Mesenchymal stem cell (in vitro differentiated cells and primary cell): ENCODE data around the gene ANO4.

Source experiments
- DNase-seq: peaks from one replicate; pipeline ENCODE4 v3.0.0-alpha.2; 2013
- H2AFZ ChIP-seq: one replicate; pipeline ENCODE4 v1.6.1; 2013; ENCODE audit warnings: low read depth, mild to moderate bottlenecking, control low read depth, inconsistent platforms, low read length, moderate library complexity
- H2AK5ac ChIP-seq: 2 replicates; pipeline ENCODE4 v1.6.1; 2013; ENCODE audit warnings: low read length, moderate library complexity, mild to moderate bottlenecking, inconsistent platforms; ENCODE audit not compliant: severe bottlenecking
- H2BK120ac ChIP-seq: one replicate; pipeline ENCODE4 v1.6.1; 2013; ENCODE audit warnings: low read depth, mild to moderate bottlenecking, inconsistent platforms, low read length, moderate library complexity
- H2BK12ac ChIP-seq, 2 experiments: one replicate each; pipeline ENCODE4 v1.6.1; 2013; ENCODE audit warnings: inconsistent platforms in 2 of 2, low read length in 2 of 2, mild to moderate bottlenecking in 2 of 2, moderate library complexity in 2 of 2, control low read depth in 1 of 2
- H2BK15ac ChIP-seq: one replicate; pipeline ENCODE4 v1.6.1; 2013; ENCODE audit warnings: mild to moderate bottlenecking, low read depth, inconsistent platforms; ENCODE audit not compliant: poor library complexity, severe bottlenecking
- H2BK5ac ChIP-seq: 2 replicates; pipeline ENCODE4 v1.6.1; 2013; ENCODE audit warnings: low read depth, mild to moderate bottlenecking, low read length, control low read depth, inconsistent platforms; ENCODE audit not compliant: poor library complexity, severe bottlenecking
- H3K14ac ChIP-seq, 2 experiments: one replicate each; pipeline ENCODE4 v1.6.1; 2013; ENCODE audit warnings: inconsistent platforms in 2 of 2, low read length in 2 of 2, control low read depth in 1 of 2, mild to moderate bottlenecking in 1 of 2, moderate library complexity in 1 of 2
- H3K18ac ChIP-seq, 2 experiments: one replicate each; pipeline ENCODE4 v1.6.1; 2013; ENCODE audit warnings: inconsistent platforms in 2 of 2, low read length in 2 of 2, control low read depth in 1 of 2, low read depth in 1 of 2, mild to moderate bottlenecking in 1 of 2
- H3K23ac ChIP-seq, 2 experiments: one replicate each; pipeline ENCODE4 v1.6.1; 2013; ENCODE audit warnings: inconsistent platforms in 2 of 2, low read length in 2 of 2, mild to moderate bottlenecking in 2 of 2, moderate library complexity in 2 of 2, control low read depth in 1 of 2
- H3K27ac ChIP-seq: 2 replicates; pipeline ENCODE4 v1.5.1; 2013; ENCODE audit warnings: mild to moderate bottlenecking, moderate library complexity, low read length, control low read depth, inconsistent platforms; ENCODE audit not compliant: poor library complexity, severe bottlenecking
- H3K27me3 ChIP-seq, 2 experiments: 2 replicates each; pipeline versions ENCODE4 v1.6.1 to v1.7.0; 2013; ENCODE audit warnings: low read length in 2 of 2, mild to moderate bottlenecking in 2 of 2, moderate library complexity in 2 of 2, control low read depth in 1 of 2, inconsistent platforms in 1 of 2; ENCODE audit not compliant: control insufficient read depth in 1 of 2, insufficient read depth in 1 of 2
- H3K36me3 ChIP-seq, 2 experiments: 2 replicates each; pipeline versions ENCODE4 v1.6.1 to v1.7.0; 2013; ENCODE audit warnings: low read length in 2 of 2, control low read depth in 1 of 2, inconsistent platforms in 1 of 2, low read depth in 1 of 2, mild to moderate bottlenecking in 1 of 2; ENCODE audit not compliant: insufficient read depth in 2 of 2, control insufficient read depth in 1 of 2
- H3K4ac ChIP-seq, 2 experiments: one replicate each; pipeline ENCODE4 v1.6.1; 2013; ENCODE audit warnings: inconsistent platforms in 2 of 2, low read length in 2 of 2, mild to moderate bottlenecking in 2 of 2, moderate library complexity in 2 of 2, control low read depth in 1 of 2, low read depth in 1 of 2
- H3K4me1 ChIP-seq: 2 replicates; pipeline ENCODE4 v1.6.1; 2013; ENCODE audit warnings: low read depth, low read length, control low read depth; ENCODE audit not compliant: control insufficient read depth, insufficient read depth
- H3K4me2 ChIP-seq: 2 replicates; pipeline ENCODE4 v1.6.1; 2013; ENCODE audit warnings: low read length, mild to moderate bottlenecking, inconsistent platforms; ENCODE audit not compliant: poor library complexity, severe bottlenecking
- H3K4me3 ChIP-seq, 2 experiments: 2 replicates each; pipeline versions ENCODE4 v1.5.1 to v1.7.0; 2013; ENCODE audit warnings: low read length in 2 of 2, mild to moderate bottlenecking in 2 of 2, control low read depth in 1 of 2, low read depth in 1 of 2; ENCODE audit not compliant: insufficient read depth in 1 of 2
- H3K79me1 ChIP-seq: replicated peaks from 2 replicates; pipeline ENCODE4 v1.6.1; 2013; ENCODE audit warnings: mild to moderate bottlenecking, control low read depth, low read length, inconsistent platforms; ENCODE audit not compliant: poor library complexity, severe bottlenecking
- H3K9ac ChIP-seq: 2 replicates; pipeline ENCODE4 v1.7.0; 2013; ENCODE audit warnings: mild to moderate bottlenecking, low read length, moderate library complexity
- H3K9me3 ChIP-seq: 2 replicates; pipeline ENCODE4 v1.7.0; 2013; ENCODE audit warnings: mild to moderate bottlenecking, low read length; ENCODE audit not compliant: control insufficient read depth
- H4K8ac ChIP-seq: one replicate; pipeline ENCODE4 v1.6.1; 2013; ENCODE audit warnings: inconsistent platforms, mild to moderate bottlenecking, low read length, moderate library complexity
- H4K91ac ChIP-seq: one replicate; pipeline ENCODE4 v1.6.1; 2013; ENCODE audit warnings: mild to moderate bottlenecking, low read length, inconsistent platforms
- WGBS: methylation state at CpG from one replicate; pipeline ENCODE4 v1.1.7; 2013; ENCODE audit warnings: mixed read lengths; 5-methylcytosine and 5-hydroxymethylcytosine counted together

The ANO4 gene

DNA sequence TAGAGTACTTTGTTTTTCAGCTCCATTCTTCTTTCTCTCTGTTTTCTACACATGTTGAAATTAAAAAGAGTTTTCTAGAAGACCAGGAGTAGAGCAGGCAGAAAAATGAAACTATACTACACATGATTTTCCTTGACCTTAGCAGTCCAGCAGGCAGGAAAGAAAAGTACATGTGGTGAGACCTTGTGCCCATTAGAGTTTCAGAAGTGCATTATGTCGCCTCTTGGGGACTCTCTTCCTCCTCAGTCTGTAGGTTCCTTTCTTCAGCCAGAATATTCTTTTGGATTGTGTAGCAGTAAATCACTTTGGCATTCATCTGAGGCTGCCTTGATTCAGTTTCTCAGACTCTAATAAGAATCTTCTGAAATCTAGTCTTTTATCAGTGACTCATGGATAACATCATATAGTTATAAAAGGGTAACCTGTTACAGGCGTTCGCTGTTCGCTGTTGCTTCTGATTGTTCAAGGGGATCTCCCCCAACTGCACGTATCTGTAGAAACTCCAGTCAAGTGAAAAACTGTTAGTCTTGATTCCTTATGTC, 161.8 kb downstream of the ANO4 start:
- H2BK15ac ChIP-seq, result no peak overlapping the region
- no peak overlapping the region for H2AK5ac ChIP-seq
- no peak overlapping the region for H2AFZ ChIP-seq
- no peaks in the 10 kb centered on the region for H3K27me3 ChIP-seq
- peaks cover 7% of the 10 kb centered on the region for H3K4me1 ChIP-seq
- H3K9me3 ChIP-seq, result no peaks in the 10 kb centered on the region
- H3K14ac ChIP-seq, result no peak overlapping the region
- no peak overlapping the region for H3K18ac ChIP-seq
- no peak overlapping the region for H3K4me3 ChIP-seq
- peak; percentile 15 for DNase-seq
- no peak overlapping the region for H2BK120ac ChIP-seq
- H2BK12ac ChIP-seq, result no peak overlapping the region
- H3K4ac ChIP-seq, result no peak overlapping the region
- H3K79me1 ChIP-seq, result no peaks in the 10 kb centered on the region
- no peak overlapping the region for H3K4me2 ChIP-seq
- 92% methylated on average over 4 of the region's 5 CpGs for WGBS
- H3K36me3 ChIP-seq, result no peaks in the 10 kb centered on the region
- H2BK5ac ChIP-seq, result no peak overlapping the region
- H3K9ac ChIP-seq, result no peak overlapping the region
- no peak overlapping the region for H4K91ac ChIP-seq
- H3K23ac ChIP-seq, result peak overlapping the region in 1 of 2 experiments; percentile 62
- no peak overlapping the region for H4K8ac ChIP-seq
- no peak overlapping the region for H3K27ac ChIP-seq

DNA sequence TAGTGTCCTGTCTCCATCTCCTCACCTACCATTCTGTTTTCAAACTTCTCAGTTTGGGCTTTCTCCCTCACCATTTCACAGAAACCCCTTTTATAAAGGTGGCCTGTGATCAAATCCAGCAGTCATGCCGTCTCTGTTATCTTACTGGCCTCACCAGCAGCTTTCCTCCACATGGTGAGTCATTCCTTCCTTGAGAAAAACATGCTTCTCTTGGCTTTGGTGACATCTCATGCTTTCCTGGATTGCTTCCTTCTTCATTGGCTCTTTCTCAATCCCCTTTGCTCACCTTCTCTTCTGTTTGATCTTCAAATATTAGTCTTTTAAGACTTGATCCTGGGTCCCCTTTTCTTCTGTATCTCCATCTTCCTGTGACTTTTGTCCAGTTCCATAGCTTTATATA, 164.9 kb downstream of the ANO4 start:
- Histone ChIP-seq H3K79me1 (no peaks in the 10 kb centered on the region), H2BK15ac (no peak overlapping the region), H3K4me2 (no peak overlapping the region), H3K9ac (no peak overlapping the region), H3K4ac (no peak overlapping the region), H3K27ac (no peak overlapping the region), H3K14ac (no peak overlapping the region), H3K4me1 (peaks cover 7% of the 10 kb centered on the region), H3K18ac (no peak overlapping the region), H2AK5ac (no peak overlapping the region), H3K9me3 (no peaks in the 10 kb centered on the region), H3K23ac (no peak overlapping the region), H2BK5ac (no peak overlapping the region), H2BK12ac (no peak overlapping the region), H3K36me3 (no peaks in the 10 kb centered on the region), H3K4me3 (no peak overlapping the region), H4K8ac (no peak overlapping the region), H2AFZ (no peak overlapping the region), H2BK120ac (no peak overlapping the region), H3K27me3 (no peaks in the 10 kb centered on the region), H4K91ac (no peak overlapping the region)
- DNase-seq, result peak; percentile 75
- 9% methylated on average over 1 of the region's 1 CpG for WGBS

DNA sequence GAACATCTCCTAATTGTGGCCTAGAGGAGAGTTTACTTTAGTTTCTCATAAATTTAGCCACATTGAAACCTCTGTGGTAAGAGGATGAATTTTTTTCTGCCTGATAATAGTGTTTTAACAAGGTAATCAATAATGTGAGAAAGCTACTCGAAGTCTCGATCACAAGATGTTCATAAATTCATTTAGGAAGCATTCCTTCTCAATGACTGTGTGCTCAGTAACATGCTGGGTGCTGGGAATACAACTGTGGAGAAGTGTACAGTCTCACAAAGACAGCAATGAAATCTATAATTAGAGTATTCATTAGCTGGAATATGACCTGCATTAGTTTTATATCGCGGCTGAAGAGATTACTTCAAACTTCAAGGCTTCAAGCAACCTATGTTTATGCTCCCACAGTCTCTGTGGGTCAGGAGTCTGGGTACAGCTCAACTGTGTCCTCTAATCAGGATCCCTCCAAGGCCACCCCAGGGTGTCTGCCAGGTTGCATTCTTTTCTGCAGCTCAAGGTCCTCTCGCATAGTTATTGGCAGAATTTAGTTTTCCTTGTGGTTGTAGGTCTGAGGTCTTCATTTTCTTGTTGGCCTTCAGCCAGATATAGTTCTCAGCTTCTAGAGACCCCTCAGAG, 167.6 kb downstream of the ANO4 start:
- H3K9ac ChIP-seq, result no peak overlapping the region
- no peaks in the 10 kb centered on the region for H3K36me3 ChIP-seq
- no peak overlapping the region for H4K91ac ChIP-seq
- no peak overlapping the region for H2AK5ac ChIP-seq
- peak; percentile 22 for DNase-seq
- no peak overlapping the region for H2BK15ac ChIP-seq
- no peak overlapping the region for H3K27ac ChIP-seq
- no peak overlapping the region for H3K4me2 ChIP-seq
- H3K4me1 ChIP-seq, result no peaks in the 10 kb centered on the region
- 84% methylated on average over 4 of the region's 5 CpGs for WGBS
- H2BK120ac ChIP-seq, result no peak overlapping the region
- no peaks in the 10 kb centered on the region for H3K79me1 ChIP-seq
- H4K8ac ChIP-seq, result peak overlapping the region; percentile 55
- no peak overlapping the region for H2AFZ ChIP-seq
- no peak overlapping the region for H3K23ac ChIP-seq
- no peak overlapping the region for H3K14ac ChIP-seq
- no peaks in the 10 kb centered on the region for H3K9me3 ChIP-seq
- H3K27me3 ChIP-seq, result no peaks in the 10 kb centered on the region
- H3K4ac ChIP-seq, result no peak overlapping the region
- H3K18ac ChIP-seq, result no peak overlapping the region
- no peak overlapping the region for H3K4me3 ChIP-seq
- H2BK5ac ChIP-seq, result no peak overlapping the region
- H2BK12ac ChIP-seq, result no peak overlapping the region

DNA sequence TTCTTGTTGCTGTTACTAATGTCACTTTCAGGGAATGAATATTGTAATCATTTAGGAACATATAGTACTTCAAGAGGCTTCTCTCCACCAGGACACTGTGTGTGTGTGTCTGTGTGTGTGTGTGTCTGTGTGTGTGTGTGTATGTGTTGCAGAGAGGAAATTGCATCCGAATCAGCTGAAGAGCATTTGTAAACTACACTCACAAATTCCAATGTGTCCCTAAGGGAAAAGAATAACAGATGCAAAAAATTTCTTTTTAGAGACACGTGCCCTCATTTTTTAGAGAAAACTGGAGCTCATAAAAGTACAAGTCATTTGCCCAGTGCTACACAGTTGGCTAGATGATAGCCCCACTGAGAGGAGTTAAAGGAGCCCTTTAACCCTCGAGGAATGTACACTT, 168.8 kb downstream of the ANO4 start:
- no peak overlapping the region for H2BK5ac ChIP-seq
- H2AFZ ChIP-seq, result no peak overlapping the region
- H3K4ac ChIP-seq, result no peak overlapping the region
- DNase-seq, result peak; percentile 47
- no peaks in the 10 kb centered on the region for H3K27me3 ChIP-seq
- no peak overlapping the region for H3K4me3 ChIP-seq
- 64% methylated on average over 2 of the region's 3 CpGs for WGBS
- H3K23ac ChIP-seq, result no peak overlapping the region
- no peaks in the 10 kb centered on the region for H3K4me1 ChIP-seq
- H3K9me3 ChIP-seq, result no peaks in the 10 kb centered on the region
- H3K4me2 ChIP-seq, result no peak overlapping the region
- H2BK15ac ChIP-seq, result no peak overlapping the region
- H2BK12ac ChIP-seq, result no peak overlapping the region
- no peak overlapping the region for H3K18ac ChIP-seq
- H3K14ac ChIP-seq, result no peak overlapping the region
- no peak overlapping the region for H4K91ac ChIP-seq
- no peak overlapping the region for H2AK5ac ChIP-seq
- H3K27ac ChIP-seq, result no peak overlapping the region
- H3K79me1 ChIP-seq, result no peaks in the 10 kb centered on the region
- H3K9ac ChIP-seq, result no peak overlapping the region
- H4K8ac ChIP-seq, result no peak overlapping the region
- no peak overlapping the region for H2BK120ac ChIP-seq
- H3K36me3 ChIP-seq, result no peaks in the 10 kb centered on the region
